T follicular helper cell (primary cell): ENCODE data around the gene GBX2.

Source experiments
- DNase-seq: peaks from one replicate; pipeline ENCODE4 v3.0.0-alpha.2; 2020; ENCODE audit warnings: low read depth

Gene GBX2

GRCh38 chr2:236117861-236118269 is 50.3 kb downstream of the GBX2 start:
- no peak for DNase-seq

- no peak for DNase-seq
These were observed 50.8 kb downstream of the GBX2 start for GRCh38 chr2:236117401-236117800.
